Measurements from ENCODE around the gene UPK3A.

The UPK3A gene

GRCh38 chr22:45278125-45278524 lies 6.6 kb upstream of the UPK3A start:
- H3K36me3 ChIP-seq (ENCODE audit: insufficient read depth) = no peaks in the 10 kb centered on the region
- peaks cover 6% of the 10 kb centered on the region for H3K27me3 ChIP-seq (ENCODE audit: insufficient read depth, low read depth)
- H3K4me2 ChIP-seq = no peak overlapping the region
- no peak for TF ChIP-seq CTCF (conservative IDR thresholded peaks at IDR 0.05; ENCODE audit: low read depth, low read length)
- H3K9ac ChIP-seq = no peak overlapping the region
- no peaks in the 10 kb centered on the region for H3K79me2 ChIP-seq (ENCODE audit: insufficient read depth, low read depth)
- H3K27ac ChIP-seq = no peak overlapping the region
- H3K4me3 ChIP-seq (IDR thresholded peaks at IDR 0.05; ENCODE audit: insufficient read depth, low read depth, low read length) = no peak overlapping the region
- no peaks in the 10 kb centered on the region for H3K4me1 ChIP-seq (ENCODE audit: low read depth, poor library complexity, severe bottlenecking)
- H4K20me1 ChIP-seq (ENCODE audit: insufficient read depth) = no peaks in the 10 kb centered on the region
- H2AFZ ChIP-seq (ENCODE audit: low read depth) = no peak overlapping the region

GRCh38 chr22:45280587-45280980 lies 4.2 kb upstream of the UPK3A start:
- Histone ChIP-seq H3K4me1 (ENCODE audit: low read depth, poor library complexity, severe bottlenecking) (no peaks in the 10 kb centered on the region), H3K27ac (no peak overlapping the region), H3K36me3 (ENCODE audit: insufficient read depth) (no peaks in the 10 kb centered on the region), H4K20me1 (ENCODE audit: insufficient read depth) (no peaks in the 10 kb centered on the region), H3K27me3 (ENCODE audit: insufficient read depth, low read depth) (peaks cover 16% of the 10 kb centered on the region), H2AFZ (ENCODE audit: low read depth) (no peak overlapping the region), H3K79me2 (ENCODE audit: insufficient read depth, low read depth) (no peaks in the 10 kb centered on the region), H3K9ac (no peak overlapping the region), H3K4me3 (IDR thresholded peaks at IDR 0.05; ENCODE audit: insufficient read depth, low read depth, low read length) (no peak overlapping the region), H3K4me2 (no peak overlapping the region)
- no peak for TF ChIP-seq CTCF (conservative IDR thresholded peaks at IDR 0.05; ENCODE audit: low read depth, low read length)

GRCh38 chr22:45281010-45281409 lies 3.7 kb upstream of the UPK3A start:
- Histone ChIP-seq H3K27ac (no peak overlapping the region), H4K20me1 (ENCODE audit: insufficient read depth) (no peaks in the 10 kb centered on the region), H3K36me3 (ENCODE audit: insufficient read depth) (no peaks in the 10 kb centered on the region), H2AFZ (ENCODE audit: low read depth) (no peak overlapping the region), H3K27me3 (ENCODE audit: insufficient read depth, low read depth) (peaks cover 20% of the 10 kb centered on the region), H3K9ac (no peak overlapping the region), H3K4me3 (IDR thresholded peaks at IDR 0.05; ENCODE audit: insufficient read depth, low read depth, low read length) (no peak overlapping the region), H3K4me2 (no peak overlapping the region), H3K79me2 (ENCODE audit: insufficient read depth, low read depth) (no peaks in the 10 kb centered on the region), H3K4me1 (ENCODE audit: low read depth, poor library complexity, severe bottlenecking) (no peaks in the 10 kb centered on the region)
- TF ChIP-seq CTCF (conservative IDR thresholded peaks at IDR 0.05; ENCODE audit: low read depth, low read length) = no peak

GRCh38 chr22:45285263-45286058 lies 712 bp downstream of the UPK3A start:
- Histone ChIP-seq H3K4me2 (no peak overlapping the region), H2AFZ (ENCODE audit: low read depth) (no peak overlapping the region)

More at GRCh38 chr22:45285263-45286058, 712 bp downstream of the UPK3A start:
- Histone ChIP-seq H3K9ac (no peak overlapping the region), H4K20me1 (ENCODE audit: insufficient read depth) (no peaks in the 10 kb centered on the region), H3K27ac (no peak overlapping the region), H3K27me3 (ENCODE audit: insufficient read depth, low read depth) (peaks cover 27% of the 10 kb centered on the region), H3K79me2 (ENCODE audit: insufficient read depth, low read depth) (no peaks in the 10 kb centered on the region), H3K36me3 (ENCODE audit: insufficient read depth) (no peaks in the 10 kb centered on the region), H3K4me3 (IDR thresholded peaks at IDR 0.05; ENCODE audit: insufficient read depth, low read depth, low read length) (no peak overlapping the region), H3K4me1 (ENCODE audit: low read depth, poor library complexity, severe bottlenecking) (no peaks in the 10 kb centered on the region)
- no peak for TF ChIP-seq CTCF (conservative IDR thresholded peaks at IDR 0.05; ENCODE audit: low read depth, low read length)
